ENCODE data around the gene KLHL8. TPM values are rescaled to one million over a fixed set of nuclear protein-coding genes. Genes with fewer than 3 reads are reported as not detected.
"Not testable (repeated sequence)": the region's sequence is repeated elsewhere in the genome, so short reads cannot be mapped to it uniquely, and the experiment has no call there.

Gene KLHL8
- total and polyA plus RNA-seq, 3 donors from 2014 or later = 9.5 to 10.4 (median 10.3) TPM

GRCh38 chr4:87150498-87151261 is 69.7 kb downstream of the KLHL8 start:
- intact Hi-C loops (cut with DNase I; ENCODE audit: low total_unique reads) = loop anchor here (5.0 kb wide), 1 partner anchor 82 kb away; no protein-coding TSS in a partner anchor
- H3K9me3 ChIP-seq = no peaks in the 10 kb centered on the region
- H3K36me3 ChIP-seq (ENCODE audit: low read depth, missing control alignments) = no peaks in the 10 kb centered on the region
- H3K27ac ChIP-seq = no peak overlapping the region
- TF ChIP-seq POLR2A (IDR thresholded peaks at IDR 0.05) = no peak
- TF ChIP-seq CTCF (IDR thresholded peaks at IDR 0.05) = peak; percentile 87 to 96 (median 89)
- H3K4me3 ChIP-seq = no peak overlapping the region
- DNase-seq = peak; percentile 73
- no peaks in the 10 kb centered on the region for H3K27me3 ChIP-seq
- no peaks in the 10 kb centered on the region for H3K4me1 ChIP-seq
- WGBS, 2 donors = 32 to 45% methylated on average over 2 of the region's 2 CpGs

GRCh38 chr4:87147116-87147515 is 73.3 kb downstream of the KLHL8 start:
- Histone ChIP-seq H3K4me3 (no peak overlapping the region), H3K4me1 (no peaks in the 10 kb centered on the region), H3K9me3 (no peaks in the 10 kb centered on the region), H3K27ac (no peak overlapping the region), H3K27me3 (no peaks in the 10 kb centered on the region), H3K36me3 (ENCODE audit: low read depth, missing control alignments) (no peaks in the 10 kb centered on the region)
- no peak for DNase-seq
- 70 to 90% methylated on average over 3 of the region's 3 CpGs for WGBS, 2 donors
- intact Hi-C loops (cut with DNase I; ENCODE audit: low total_unique reads) = no loop called here
- TF ChIP-seq POLR2A (IDR thresholded peaks at IDR 0.05) = no peak
- no peak for TF ChIP-seq CTCF (IDR thresholded peaks at IDR 0.05)

DNA sequence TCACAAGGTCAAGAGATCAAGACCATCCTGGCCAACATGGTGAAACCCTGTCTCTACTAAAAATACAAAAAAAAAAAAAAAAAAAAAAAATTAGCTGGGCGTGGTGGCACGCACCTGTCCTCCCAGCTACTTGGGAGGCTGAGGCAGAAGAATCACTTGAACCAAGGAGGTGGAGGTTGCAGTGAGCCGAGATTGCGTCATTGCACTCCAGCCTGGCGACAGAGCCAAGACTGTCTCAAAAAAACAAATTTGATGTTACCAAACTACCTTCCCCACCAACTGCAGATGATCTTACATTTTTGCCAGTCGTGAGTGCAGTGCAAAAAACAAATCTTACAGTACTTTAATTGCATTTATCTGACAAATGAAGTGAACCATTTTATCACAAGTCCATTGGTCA is 74.5 kb downstream of the KLHL8 start:
- H3K27me3 ChIP-seq; H3K9me3 ChIP-seq; H3K36me3 ChIP-seq (ENCODE audit: low read depth, missing control alignments); intact Hi-C loops (cut with DNase I; ENCODE audit: low total_unique reads); H3K4me1 ChIP-seq; H3K27ac ChIP-seq; DNase-seq; H3K4me3 ChIP-seq: not testable (repeated sequence)
- WGBS, 2 donors = 90 to 92% methylated on average over 6 of the region's 6 CpGs

DNA sequence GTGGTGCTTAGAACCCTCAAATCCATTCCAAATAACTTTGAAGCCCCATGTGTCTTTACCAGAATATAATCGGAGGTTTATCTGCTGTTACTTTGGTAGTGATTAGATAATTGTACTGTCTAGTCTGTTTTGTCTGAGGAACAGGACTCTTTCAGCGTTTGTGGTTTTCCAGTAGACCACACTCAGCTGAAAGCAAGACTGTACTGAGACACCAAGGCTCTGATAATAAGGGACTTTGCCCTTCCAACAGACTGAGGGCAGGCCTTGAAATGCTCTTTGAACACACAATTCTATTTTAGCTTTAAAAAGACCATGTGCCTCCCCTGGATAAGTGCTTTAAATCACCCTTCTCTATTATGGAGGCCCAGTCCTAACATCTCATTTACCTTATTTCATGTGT is 76.1 kb downstream of the KLHL8 start:
- DNase-seq = no peak
- WGBS, 2 donors = 35 to 64% methylated on average over 2 of the region's 2 CpGs

GRCh38 chr4:87141428-87141827 is 79.0 kb downstream of the KLHL8 start:
- TF ChIP-seq CTCF (IDR thresholded peaks at IDR 0.05) (no peak), POLR2A (IDR thresholded peaks at IDR 0.05) (no peak)
- no peak overlapping the region for H3K27ac ChIP-seq
- no peak for DNase-seq
- H3K36me3 ChIP-seq (ENCODE audit: low read depth, missing control alignments) = no peaks in the 10 kb centered on the region
- H3K27me3 ChIP-seq = no peaks in the 10 kb centered on the region
- no peaks in the 10 kb centered on the region for H3K4me1 ChIP-seq
- H3K9me3 ChIP-seq = no peaks in the 10 kb centered on the region
- WGBS, 2 donors = 66 to 77% methylated on average over 3 of the region's 3 CpGs
- no peak overlapping the region for H3K4me3 ChIP-seq
- intact Hi-C loops (cut with DNase I; ENCODE audit: low total_unique reads) = no loop called here

More for the DNA sequence above, 76.1 kb downstream of the KLHL8 start:
- intact Hi-C loops (cut with DNase I; ENCODE audit: low total_unique reads) = no loop called here
- H3K27me3 ChIP-seq = no peaks in the 10 kb centered on the region
- H3K4me1 ChIP-seq = no peaks in the 10 kb centered on the region
- TF ChIP-seq POLR2A (IDR thresholded peaks at IDR 0.05) (no peak), CTCF (IDR thresholded peaks at IDR 0.05) (no peak)
- H3K9me3 ChIP-seq = no peaks in the 10 kb centered on the region
- H3K4me3 ChIP-seq = no peak overlapping the region
- H3K27ac ChIP-seq = no peak overlapping the region
- no peaks in the 10 kb centered on the region for H3K36me3 ChIP-seq (ENCODE audit: low read depth, missing control alignments)
